NCI-H128 (cell line): ENCODE data around the gene PROM2.
"Not testable (repeated sequence)": the region's sequence is repeated elsewhere in the genome, so short reads cannot be mapped to it uniquely, and the experiment has no call there.

Source experiments
- DNase-seq: peaks from one replicate; lab custom pipeline; 2025; ENCODE audit not compliant: unreplicated experiment; lab: John Stamatoyannopoulos, UW

The PROM2 gene

DNA sequence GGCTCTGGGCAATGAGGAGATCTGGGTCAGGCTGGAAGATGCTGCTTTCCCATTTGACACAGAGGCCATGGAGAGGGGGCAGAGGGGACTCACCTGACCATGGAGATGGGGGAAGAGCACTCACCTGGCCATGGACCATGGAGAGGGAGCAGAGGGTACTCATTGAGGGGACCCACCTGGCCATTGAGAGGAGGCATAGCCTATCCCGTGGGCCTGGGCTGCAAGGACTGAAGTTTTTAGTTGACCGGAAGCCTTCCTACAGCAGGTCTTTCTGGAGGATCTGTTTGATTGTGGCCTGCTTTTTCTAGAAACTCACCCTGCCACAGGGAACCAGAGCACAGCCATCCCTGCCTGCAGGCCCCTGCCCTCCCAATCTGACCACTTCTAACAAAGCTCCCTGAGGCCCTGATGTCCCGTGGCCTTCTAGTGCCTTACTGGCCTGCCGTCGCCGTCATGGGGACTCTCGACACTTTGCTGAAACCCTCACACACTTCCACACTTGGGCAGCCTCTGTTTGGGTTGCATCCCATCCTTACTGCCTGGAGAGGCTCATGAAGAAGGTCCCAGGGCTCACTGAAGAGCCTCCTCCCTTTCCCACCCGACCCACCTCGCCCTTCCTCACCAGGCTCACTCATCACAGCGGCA lies 5.1 kb upstream of the PROM2 start:
- no peak for DNase-seq

- DNase-seq, result not testable (repeated sequence)
Observed at GRCh38 chr2:95269745-95270144, 4.5 kb upstream of the PROM2 start.

- DNase-seq, result no peak
Observed at GRCh38 chr2:95270541-95271081, 3.6 kb upstream of the PROM2 start.

DNA sequence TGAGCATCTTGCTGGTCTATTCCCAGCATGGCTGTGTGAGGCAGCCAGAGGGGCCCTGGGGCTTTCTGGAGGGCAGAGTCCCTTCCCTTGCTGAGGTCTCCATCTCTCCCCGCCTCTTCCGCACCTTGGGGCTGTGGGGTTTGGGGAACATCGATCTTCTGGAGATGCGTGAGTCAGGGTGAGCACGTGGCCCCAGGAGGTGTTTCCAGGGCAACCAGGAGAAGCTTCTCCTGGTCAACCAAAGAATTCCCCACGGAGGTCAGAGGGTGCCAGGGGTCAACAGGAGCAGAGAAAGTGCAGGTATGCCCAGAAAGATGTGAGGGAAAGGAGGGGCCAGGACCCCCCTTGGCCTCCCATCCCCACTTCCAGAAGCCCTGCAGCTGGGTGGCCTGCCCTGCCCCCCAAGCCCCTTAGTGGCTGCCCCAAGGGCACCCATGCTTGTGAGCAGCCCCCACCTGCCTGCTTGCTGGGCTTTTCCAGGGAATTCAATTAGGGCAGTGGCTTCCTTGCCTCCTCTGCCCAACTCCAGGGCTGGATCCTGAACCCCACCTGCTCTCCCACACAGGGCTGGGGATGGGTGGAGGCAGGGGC lies 2.8 kb upstream of the PROM2 start:
- no peak for DNase-seq

- DNase-seq, result no peak
Observed at GRCh38 chr2:95272299-95272751, 1.9 kb upstream of the PROM2 start.

- no peak for DNase-seq
Observed at GRCh38 chr2:95272781-95273180, 1.5 kb upstream of the PROM2 start.

GRCh38 chr2:95273566-95274290 lies 521 bp upstream of the PROM2 start:
- DNase-seq, result no peak

DNA sequence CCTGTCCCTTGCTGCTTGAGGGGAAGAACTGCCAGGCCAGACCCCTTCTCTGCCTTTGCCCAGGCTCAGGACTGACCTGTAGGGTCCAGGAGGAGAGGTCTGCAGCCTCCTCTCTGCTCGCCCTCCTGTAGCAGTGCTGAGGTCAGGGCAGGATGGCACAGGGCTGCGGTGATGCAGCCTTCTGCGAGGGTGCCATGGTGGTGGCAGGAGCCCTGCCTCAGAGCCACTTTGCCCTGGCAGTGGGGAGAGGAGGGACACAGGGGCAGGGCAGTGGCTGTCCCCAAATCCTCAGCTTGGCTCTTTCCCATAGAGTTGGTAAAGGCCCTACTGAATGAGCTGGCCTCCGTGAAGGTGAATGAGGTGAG lies 884 bp downstream of the PROM2 start:
- DNase-seq, result no peak

DNA sequence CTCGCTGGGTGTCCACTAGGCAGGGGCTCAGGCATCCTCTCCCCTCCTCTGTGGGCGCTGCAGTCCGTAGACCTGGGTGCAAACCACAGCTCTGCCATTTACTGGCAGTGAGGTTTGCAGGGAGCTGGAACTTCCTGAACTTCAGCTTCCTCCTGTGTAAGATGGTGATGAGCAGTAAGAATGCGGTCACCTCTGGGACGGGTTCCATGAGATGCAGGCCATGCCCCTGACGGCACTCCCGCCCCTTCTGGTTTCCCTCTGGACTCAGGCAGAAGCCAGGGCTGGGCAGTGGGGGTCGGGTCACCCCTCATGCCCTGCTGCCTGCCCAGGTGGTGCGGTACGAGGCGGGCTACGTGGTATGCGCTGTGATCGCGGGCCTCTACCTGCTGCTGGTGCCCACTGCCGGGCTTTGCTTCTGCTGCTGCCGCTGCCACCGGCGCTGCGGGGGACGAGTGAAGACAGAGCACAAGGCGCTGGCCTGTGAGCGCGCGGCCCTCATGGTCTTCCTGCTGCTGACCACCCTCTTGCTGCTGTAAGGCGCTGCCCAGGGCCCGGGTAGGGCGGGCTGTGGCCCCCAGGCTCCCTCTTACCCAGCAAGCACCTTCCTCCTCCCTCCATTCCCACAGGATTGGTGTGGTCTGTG lies 1.5 kb downstream of the PROM2 start:
- DNase-seq, result no peak

DNA sequence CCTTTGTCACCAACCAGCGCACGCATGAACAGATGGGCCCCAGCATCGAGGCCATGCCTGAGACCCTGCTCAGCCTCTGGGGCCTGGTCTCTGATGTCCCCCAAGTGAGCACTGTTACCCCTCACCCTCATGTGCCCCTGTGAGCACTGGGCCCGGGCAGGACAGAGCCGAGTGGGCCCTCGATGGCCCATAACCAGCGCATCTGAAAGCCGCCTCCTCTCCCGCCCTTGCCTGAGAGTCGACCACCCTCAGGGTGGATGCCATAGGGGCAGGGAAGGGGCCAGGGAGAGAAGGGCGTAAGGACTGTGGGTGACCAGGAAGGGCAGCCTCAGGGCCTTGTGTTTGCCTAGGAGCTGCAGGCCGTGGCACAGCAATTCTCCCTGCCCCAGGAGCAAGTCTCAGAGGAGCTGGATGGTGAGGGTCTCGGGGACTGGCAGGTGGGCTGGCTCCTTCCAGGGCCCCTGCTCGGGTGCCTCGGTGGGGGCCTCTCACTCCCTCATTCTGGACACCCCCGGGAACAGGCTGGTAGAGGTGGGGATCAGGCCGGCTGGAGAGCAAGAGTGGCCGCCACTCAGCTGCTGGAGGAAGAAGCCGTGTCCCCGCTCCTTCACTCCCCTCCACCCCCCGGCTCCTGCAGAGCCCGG lies 2.1 kb downstream of the PROM2 start:
- no peak for DNase-seq

GRCh38 chr2:95276888-95277245 lies 2.6 kb downstream of the PROM2 start:
- no peak for DNase-seq

- no peak for DNase-seq
Observed at GRCh38 chr2:95277246-95277906, 3.1 kb downstream of the PROM2 start.

- no peak for DNase-seq
Observed at GRCh38 chr2:95278051-95278471, 3.8 kb downstream of the PROM2 start.

- no peak for DNase-seq
Observed at GRCh38 chr2:95278637-95279225, 4.5 kb downstream of the PROM2 start.

- DNase-seq, result no peak
Observed at GRCh38 chr2:95279435-95280035, 5.3 kb downstream of the PROM2 start.

- no peak for DNase-seq
Observed at GRCh38 chr2:95281071-95281470, 6.8 kb downstream of the PROM2 start.

DNA sequence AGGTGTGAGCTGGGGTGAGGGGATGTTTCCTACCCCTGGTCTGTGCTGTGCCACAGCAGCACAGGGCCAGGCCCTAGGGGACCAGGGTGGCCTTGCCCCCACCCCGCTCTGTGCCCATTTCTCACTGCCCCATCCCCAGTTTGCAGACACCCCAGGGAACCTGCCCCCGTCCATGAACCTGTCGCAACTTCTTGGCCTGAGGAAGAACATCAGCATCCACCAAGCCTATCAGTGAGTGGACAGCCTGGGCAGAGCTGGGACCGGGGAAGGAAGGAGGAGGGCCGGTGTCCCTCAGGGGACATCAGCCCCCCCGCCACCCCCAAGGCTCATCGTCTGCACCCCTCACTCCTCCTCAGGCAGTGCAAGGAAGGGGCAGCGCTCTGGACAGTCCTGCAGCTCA lies 7.5 kb downstream of the PROM2 start:
- DNase-seq, result no peak

DNA sequence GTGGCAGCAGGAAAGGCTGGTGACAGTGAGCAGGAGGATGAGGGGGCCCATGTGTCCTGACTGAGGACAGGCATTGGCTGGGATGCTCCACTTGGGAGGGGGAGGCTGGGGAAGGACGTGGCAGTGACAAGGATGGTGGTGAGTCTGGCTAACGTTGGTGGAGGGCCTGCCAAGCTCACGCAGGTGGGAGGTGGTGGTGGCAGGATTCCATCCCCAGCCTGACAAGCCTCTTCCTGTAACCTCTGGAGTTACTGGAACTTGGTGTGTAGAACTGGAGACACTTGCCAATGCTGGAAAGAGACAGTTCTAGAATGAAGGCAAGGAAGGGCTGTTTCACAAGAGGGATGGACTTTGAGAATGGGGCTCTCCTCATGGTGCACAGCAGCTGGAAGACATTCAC lies 8.2 kb downstream of the PROM2 start:
- DNase-seq, result no peak

- DNase-seq, result no peak
Observed at GRCh38 chr2:95283562-95283961, 9.3 kb downstream of the PROM2 start.
